Activated T-helper 1 cell treated with Interleukin-2 at 50 U/mL for 16 hours (primary cell): Measurements from ENCODE around the gene NSD1.

ENCODE experiments used
- DNase-seq: peaks from one replicate; pipeline ENCODE4 v3.0.0-alpha.2; 2020; ENCODE audit warnings: low read depth

The NSD1 gene, protein sequence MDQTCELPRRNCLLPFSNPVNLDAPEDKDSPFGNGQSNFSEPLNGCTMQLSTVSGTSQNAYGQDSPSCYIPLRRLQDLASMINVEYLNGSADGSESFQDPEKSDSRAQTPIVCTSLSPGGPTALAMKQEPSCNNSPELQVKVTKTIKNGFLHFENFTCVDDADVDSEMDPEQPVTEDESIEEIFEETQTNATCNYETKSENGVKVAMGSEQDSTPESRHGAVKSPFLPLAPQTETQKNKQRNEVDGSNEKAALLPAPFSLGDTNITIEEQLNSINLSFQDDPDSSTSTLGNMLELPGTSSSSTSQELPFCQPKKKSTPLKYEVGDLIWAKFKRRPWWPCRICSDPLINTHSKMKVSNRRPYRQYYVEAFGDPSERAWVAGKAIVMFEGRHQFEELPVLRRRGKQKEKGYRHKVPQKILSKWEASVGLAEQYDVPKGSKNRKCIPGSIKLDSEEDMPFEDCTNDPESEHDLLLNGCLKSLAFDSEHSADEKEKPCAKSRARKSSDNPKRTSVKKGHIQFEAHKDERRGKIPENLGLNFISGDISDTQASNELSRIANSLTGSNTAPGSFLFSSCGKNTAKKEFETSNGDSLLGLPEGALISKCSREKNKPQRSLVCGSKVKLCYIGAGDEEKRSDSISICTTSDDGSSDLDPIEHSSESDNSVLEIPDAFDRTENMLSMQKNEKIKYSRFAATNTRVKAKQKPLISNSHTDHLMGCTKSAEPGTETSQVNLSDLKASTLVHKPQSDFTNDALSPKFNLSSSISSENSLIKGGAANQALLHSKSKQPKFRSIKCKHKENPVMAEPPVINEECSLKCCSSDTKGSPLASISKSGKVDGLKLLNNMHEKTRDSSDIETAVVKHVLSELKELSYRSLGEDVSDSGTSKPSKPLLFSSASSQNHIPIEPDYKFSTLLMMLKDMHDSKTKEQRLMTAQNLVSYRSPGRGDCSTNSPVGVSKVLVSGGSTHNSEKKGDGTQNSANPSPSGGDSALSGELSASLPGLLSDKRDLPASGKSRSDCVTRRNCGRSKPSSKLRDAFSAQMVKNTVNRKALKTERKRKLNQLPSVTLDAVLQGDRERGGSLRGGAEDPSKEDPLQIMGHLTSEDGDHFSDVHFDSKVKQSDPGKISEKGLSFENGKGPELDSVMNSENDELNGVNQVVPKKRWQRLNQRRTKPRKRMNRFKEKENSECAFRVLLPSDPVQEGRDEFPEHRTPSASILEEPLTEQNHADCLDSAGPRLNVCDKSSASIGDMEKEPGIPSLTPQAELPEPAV (N-terminal part only)

DNA sequence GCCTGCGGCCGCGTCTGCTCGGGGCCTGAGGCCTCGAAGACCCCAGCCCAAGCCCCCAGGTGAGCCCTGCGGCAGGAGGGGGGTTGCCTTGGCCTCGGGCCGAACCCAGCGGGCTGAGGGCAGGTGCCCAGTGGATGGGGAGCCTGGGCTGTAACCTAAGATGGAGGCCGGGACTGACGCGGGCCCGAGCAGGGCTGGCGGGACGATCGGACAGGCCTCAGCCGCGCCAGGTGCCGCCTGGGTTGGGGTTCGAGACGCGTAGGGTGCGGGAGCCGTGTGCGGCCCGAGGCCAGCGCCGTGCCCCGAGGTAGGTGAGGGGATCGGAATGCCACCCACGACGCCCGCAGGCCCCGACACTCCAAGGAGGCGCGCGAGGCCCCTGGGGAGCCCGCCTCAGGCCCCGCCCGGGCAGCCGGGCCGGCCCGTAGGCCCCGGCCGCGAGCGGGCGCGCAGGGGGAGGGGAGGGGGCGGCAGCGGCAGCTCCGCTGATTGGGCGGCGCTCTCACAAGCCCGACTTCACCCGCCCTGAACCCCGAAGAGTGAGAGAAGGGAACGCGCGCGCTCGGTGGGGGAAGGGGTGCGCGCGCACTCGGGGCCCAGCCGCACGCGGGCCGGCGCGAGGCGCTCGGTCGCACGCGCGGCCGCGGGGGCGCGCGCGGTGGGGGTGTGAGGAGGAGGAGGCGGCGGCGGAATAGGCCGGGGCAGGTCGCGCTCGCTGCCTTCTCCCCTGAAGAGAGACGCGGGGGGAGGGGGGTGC is at the start of gene NSD1:
TSS of gene NSD1 (plus strand) at position 678 of the 757 bp plus-strand sequence. CDS start 1,331 bp downstream, outside the sequence.
- DNase-seq: peak; percentile 85

DNA sequence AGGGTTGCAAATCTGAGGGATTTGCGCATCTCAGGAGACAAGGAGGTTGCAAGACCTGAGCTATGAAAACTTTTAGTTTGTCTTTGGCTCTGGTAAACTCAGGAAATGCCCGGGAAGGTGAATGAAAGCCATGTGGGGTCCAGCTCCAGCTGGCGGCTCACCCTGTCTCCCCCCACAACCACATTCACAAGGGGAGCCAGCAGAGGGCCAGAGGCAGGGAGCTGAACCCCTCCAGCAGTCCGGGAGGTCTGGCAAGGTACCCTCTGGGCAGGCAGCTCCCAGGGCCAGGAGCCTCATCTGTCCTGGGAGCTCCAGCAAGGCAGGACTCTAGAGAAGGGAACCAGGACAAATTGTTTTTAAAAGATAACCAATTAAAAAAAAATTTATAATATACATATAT is 49.4 kb upstream of the NSD1 start:
- no peak for DNase-seq

DNA sequence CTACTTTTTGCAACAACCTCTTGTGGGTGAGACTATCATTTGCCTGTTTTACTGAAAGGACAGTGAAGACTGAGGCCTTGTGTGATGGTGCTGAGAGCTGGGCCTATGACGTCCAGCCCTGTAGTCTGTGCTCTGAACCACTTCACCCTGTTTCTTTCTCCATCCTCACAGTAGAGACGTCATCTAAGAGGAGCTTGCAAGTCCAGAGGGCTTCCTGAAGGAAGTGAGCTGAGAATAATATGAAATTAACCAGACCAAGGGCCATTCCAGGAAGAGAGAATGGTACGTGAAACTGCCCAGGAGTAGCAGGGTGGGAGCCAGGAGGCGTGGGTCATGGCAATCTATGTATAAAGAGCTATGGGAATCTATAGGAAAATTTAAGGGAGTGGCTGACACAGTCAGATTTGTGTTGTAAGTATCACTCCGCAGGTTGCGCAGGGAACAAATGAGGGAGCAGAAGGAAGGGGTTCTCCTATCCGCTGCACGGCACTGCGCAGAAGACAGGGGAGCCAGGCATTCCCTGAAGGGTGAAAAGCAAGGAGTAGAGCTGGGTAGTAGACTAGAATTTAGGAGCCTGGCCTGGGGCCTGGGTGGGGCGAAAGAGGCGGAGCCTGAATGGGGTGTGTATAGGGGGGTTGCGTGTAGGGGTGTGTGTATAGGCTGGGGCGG is 47.5 kb upstream of the NSD1 start:
- DNase-seq: no peak

DNA sequence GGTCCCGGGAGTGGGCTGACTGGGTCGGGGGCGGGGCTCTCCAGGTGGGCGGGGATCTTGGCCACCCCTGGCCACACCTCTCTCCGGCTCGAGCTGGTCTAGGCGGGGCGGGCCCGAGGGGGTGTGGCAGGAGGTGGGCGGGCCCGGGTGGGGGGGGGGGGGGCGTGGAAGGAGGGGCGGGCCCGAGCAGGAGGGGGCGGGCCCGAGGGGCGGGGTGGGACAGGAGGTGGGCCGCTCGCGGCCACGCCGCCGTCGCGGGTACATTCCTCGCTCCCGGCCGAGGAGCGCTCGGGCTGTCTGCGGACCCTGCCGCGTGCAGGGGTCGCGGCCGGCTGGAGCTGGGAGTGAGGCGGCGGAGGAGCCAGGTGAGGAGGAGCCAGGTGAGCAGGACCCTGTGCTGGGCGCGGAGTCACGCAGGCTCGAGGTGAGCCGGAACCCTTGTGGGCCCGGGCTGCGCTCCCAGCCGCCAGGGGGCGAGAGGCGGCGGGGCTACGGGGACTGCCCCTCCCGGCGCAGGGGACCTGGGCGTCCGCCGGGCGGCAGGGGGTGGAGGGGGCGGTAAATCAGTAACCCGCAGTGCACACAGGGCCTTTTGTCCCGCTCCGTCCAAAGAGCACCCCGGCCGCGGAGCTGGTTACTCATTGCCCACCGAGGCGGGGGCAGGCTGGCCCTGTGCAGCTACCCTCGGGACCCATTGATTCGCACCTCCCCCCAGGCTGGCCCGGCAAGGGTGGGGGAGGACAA is 46.7 kb upstream of the NSD1 start, which contains the start of gene FGFR4:
TSS of gene FGFR4 (plus strand) at position 262 of the 744 bp plus-strand sequence. CDS start 2,688 bp downstream, outside the sequence.
- peak; percentile 47 for DNase-seq

DNA sequence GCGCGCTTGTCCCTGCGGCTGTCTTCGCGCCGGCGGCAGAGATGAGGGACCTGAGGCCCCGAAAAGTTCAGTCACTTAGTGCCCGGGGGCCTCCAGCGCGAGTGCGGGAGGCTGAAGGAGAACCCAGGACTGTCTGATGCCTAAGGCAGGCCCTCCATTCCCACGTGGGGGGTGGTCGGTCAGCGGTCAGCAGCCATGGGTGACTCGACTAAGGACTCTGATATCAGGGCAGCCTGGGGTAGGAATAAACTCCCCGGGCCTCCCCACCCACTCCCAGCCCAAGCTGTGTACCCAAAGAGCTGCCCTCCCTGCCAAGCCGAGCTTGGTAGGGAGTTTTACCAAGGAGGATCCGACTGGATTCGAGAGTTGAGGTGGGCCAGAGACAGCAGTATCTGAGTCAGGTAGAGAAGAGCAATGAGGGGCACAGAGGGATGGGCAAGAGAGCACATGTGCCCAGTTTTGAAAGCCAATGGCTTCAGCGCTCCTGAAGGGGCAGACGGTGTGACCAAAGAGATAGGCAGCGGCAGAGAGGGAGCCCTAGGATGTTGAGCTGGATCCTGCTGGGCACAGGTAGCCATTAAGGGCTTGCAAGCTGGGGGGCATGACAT is 46.1 kb upstream of the NSD1 start:
- no peak for DNase-seq

DNA sequence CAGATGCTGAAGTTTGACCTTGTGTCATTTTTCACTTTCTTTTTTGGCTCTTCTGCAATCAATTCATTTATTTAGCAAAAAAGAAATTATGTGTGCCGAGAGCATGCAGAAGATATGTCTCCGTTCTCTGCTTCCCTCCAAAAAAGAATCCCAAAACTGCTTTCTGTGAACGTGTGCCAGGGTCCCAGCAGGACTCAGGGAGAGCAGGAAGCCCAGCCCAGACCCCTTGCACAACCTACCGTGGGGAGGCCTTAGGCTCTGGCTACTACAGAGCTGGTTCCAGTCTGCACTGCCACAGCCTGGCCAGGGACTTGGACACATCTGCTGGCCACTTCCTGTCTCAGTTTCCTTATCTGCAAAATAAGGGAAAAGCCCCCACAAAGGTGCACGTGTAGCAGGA is 44.4 kb upstream of the NSD1 start:
- DNase-seq: no peak

DNA sequence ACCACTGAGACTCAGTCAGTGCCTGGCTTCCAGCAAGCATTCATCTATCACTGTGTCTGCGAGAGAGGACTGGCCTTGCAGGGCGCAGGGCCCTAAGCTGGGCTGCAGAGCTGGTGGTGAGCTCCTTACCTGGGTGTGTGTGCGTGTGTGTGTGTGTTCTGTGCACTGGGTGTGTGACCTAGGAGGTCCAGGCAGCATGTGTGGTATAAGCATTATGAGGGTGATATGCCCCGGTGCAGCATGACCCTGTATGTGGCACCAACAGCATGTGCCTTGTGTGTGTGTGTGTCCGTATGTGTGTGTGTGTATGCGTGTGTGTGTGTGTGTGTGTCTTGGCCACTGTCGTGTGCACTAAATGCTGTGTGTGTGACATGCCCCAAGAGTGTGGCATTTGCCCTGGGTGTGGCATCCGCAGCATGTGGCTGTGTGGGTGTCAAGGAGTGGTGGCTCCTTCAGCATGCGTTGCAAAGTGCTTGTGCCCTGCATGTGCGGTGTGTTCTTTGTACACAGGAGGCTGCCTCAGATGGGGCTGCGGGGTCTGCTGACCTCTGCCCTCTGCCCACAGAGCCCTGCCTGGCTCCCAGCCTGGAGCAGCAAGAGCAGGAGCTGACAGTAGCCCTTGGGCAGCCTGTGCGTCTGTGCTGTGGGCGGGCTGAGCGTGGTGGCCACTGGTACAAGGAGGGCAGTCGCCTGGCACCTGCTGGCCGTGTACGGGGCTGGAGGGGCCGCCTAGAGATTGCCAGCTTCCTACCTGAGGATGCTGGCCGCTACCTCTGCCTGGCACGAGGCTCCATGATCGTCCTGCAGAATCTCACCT is 43.5 kb upstream of the NSD1 start:
- DNase-seq: no peak

DNA sequence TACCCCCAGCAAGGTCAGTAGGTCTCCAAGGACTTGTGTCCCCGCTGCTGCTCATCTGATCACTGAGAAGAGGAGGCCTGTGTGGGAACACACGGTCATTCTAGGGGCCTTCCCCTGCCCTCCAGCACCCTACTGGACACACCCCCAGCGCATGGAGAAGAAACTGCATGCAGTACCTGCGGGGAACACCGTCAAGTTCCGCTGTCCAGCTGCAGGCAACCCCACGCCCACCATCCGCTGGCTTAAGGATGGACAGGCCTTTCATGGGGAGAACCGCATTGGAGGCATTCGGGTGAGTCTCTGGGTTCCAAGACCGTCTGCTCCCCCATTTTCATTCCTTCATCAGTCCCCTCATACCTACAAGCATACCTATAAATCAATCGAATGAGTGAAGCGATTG is 42.8 kb upstream of the NSD1 start:
- no peak for DNase-seq

DNA sequence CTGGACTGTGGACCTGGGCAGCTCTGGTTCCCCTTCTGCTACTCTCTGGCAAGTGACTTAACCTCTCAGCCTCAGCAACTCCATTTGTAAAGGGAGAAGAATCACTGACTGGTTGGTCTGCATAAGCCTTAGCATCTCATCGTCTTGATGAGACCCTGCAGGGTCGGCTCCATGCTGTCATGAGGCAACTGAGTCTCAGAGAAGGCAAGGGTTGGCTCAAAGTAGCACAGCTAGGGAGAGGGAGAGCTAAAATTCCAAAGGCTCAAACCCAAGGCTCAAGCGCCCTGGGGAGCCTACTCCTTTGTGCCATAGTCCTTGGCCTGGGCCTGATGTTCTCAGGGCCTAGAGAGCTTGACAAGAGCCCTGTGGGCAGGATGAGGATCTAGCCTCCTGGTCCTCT is 42.3 kb upstream of the NSD1 start:
- DNase-seq: no peak

DNA sequence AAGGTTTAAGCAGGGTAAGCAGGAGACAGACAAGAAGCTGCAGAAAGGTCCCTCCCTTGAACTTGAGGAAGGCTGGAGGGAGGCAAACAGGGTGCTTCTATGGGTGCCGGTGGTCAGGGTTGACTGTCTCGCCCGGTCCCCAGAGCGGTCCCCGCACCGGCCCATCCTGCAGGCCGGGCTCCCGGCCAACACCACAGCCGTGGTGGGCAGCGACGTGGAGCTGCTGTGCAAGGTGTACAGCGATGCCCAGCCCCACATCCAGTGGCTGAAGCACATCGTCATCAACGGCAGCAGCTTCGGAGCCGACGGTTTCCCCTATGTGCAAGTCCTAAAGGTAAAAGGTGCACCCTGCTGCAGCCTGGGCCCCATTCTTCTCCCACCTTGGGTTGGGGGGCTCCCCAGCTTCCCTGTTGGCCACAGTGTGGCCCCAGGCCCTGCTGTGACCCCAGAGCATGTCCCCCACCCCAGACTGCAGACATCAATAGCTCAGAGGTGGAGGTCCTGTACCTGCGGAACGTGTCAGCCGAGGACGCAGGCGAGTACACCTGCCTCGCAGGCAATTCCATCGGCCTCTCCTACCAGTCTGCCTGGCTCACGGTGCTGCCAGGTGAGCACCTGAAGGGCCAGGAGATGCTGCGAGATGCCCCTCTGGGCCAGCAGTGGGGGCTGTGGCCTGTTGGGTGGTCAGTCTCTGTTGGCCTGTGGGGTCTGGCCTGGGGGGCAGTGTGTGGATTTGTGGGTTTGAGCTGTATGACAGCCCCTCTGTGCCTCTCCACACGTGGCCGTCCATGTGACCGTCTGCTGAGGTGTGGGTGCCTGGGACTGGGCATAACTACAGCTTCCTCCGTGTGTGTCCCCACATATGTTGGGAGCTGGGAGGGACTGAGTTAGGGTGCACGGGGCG is 41.1 kb upstream of the NSD1 start:
- DNase-seq: no peak

DNA sequence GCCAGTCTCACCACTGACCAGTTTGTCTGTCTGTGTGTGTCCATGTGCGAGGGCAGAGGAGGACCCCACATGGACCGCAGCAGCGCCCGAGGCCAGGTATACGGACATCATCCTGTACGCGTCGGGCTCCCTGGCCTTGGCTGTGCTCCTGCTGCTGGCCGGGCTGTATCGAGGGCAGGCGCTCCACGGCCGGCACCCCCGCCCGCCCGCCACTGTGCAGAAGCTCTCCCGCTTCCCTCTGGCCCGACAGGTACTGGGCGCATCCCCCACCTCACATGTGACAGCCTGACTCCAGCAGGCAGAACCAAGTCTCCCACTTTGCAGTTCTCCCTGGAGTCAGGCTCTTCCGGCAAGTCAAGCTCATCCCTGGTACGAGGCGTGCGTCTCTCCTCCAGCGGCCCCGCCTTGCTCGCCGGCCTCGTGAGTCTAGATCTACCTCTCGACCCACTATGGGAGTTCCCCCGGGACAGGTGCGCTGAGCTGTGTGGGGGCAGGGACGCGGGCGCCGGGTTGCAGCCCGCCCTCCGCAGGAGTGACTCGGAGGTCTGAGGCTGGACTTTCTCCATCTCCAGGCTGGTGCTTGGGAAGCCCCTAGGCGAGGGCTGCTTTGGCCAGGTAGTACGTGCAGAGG is 40.4 kb upstream of the NSD1 start:
- DNase-seq: no peak

DNA sequence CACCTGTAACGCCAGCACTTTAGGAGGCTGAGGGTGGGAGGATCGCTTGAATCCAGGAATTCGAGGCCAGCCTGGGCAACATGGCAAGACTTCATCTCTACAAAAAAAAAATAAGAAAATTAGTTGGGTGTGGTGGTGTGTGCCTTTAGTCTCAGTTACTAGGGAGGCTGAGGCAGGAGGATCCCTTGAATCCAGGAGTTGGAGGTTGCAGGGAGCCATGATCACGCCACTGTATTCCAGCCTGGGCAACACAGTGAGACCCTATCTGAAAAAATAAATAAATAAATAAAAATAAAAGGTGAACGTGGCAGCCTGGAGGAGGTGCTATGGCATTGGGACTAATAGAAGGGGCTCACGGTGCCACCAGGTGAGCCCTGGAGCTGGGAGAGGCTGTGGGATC is 39.8 kb upstream of the NSD1 start:
- no peak for DNase-seq

DNA sequence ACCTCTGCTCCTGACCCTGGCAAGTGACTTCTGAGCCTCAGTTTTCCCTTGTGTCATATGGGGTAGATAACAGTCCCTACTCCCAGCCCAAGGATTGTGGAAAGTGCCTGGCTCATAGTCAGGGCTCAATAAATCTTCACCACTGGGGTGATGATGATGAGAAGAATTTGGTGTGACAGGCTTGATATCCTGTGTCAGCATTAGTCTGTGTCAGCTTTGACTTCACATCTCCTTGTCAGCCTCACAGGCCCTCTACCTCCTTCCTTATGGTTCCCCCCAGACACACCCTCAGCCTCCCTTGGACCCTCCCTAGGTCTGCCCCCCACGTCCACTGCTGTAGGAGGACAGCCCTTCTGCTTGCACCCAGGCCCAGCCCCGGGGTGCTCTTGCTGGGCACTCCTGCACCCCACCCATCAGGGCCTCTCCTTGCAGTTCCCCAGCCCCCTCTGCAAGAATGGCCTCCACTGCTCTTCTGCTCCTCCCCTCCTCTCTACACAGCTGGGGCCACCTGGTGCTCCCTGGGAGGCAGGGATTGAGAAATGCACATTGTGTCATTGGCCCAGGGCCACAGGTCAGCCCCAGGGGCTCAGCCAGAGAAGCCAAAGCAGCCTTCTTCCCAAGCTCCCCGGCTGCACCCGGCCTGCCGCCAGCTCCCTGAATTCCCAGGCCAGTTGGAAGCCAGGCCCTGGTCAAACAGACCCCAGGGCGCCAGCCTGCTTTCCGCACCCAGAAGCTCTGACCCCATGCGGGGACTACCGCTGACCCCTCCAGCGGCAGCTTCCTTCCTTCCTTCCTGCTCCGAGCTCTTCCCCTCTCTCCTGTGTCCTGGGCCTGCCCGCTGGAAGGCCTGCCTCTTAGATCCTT is 39.1 kb upstream of the NSD1 start:
- no peak for DNase-seq

DNA sequence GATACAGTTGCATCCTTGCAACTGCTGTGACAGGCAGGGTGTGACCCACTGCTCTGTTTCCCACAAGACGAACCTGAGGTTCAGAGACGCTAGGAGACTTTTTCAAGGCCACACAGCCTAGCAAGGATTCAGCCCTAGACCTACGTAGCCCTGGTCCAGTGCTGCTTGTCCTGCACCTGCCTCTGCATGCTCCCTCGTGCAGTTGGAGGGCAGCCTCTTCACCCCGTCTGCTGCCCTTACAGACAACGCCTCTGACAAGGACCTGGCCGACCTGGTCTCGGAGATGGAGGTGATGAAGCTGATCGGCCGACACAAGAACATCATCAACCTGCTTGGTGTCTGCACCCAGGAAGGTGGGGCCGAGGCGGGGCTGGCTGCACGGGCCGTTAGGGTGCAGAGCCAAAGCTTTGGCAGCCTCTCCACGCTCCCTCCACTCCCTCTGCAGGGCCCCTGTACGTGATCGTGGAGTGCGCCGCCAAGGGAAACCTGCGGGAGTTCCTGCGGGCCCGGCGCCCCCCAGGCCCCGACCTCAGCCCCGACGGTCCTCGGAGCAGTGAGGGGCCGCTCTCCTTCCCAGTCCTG is 38.4 kb upstream of the NSD1 start:
- no peak for DNase-seq

DNA sequence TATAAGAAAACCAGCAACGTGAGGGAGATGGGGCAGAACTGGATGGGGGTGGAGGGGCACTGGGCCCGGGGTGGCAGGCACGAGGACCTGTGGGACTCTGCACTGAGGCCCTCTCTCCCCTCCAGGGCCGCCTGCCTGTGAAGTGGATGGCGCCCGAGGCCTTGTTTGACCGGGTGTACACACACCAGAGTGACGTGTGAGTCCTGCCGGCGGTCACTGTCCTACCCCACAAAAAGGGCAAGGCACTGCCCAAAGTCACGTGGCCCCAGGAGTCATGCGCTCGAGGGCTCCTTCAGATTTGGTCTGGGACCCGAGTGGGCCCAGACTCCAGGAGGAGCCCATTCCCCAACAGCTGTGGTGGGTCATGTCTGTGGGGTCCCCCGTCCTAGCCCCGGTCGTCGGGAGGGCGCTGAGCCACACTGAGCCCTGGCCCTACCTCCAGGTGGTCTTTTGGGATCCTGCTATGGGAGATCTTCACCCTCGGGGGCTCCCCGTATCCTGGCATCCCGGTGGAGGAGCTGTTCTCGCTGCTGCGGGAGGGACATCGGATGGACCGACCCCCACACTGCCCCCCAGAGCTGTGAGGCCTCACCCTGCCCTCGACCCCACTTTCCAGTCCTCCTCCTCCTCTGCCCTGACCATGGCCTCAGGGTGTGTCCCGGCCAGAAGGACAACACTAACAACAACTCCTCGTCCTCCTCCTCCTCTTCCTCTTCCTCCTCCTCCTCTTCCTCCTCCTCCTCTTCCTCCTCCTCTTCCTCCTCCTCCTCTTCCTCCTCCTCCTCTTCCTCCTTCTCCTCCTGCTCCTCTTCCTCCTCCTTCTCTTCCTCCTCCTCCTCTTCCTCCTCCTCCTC is 37.2 kb upstream of the NSD1 start:
- no peak for DNase-seq
